ENCODE data around the gene GPX3.

Gene GPX3

DNA sequence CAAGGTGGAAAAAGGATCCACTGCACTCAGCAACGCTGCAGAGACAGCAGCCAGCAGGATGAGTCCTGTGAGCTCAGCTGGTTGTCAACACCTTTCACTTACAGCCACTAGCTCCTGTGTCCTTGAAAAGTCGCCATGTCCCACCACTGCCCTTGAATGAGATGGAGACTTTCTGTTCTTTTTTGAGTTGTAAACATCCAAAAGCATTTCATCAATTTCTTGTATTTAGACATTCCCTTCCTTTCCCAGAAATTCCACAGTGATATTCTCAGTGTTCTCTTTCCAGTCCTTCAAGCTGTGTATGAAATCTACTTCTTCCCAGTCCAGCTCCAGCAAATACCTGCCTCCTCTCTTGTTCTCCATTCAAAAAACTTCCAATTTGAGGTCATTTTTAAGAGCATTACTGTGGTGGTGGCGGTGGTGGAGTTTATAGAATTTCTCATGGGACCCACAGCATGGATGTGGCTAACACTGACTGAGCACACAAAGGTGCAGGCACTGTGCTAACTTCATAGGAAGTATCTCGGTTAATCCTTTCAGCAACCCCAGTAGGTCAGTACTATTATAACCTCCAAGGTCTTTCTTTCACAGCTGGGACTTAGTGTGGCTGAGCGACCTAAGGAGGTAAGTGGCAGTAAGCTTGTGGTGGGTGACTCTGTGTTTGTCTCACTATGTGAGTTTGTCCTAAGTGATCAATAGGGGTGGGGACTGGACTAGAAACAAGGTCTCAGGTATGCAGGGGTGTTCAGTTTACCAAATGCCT lies 15.0 kb upstream of the GPX3 start:
- Histone ChIP-seq H3K27me3 (ENCODE audit: insufficient read depth, insufficient read length) (no peaks in the 10 kb centered on the region), H3K4me3 (ENCODE audit: insufficient read length, low read depth) (no peak overlapping the region), H3K36me3 (ENCODE audit: insufficient read depth, insufficient read length, low read length) (no peaks in the 10 kb centered on the region), H3K9ac (ENCODE audit: insufficient read length, low read depth) (no peak overlapping the region), H3K9me3 (ENCODE audit: insufficient read depth, low read length) (no peaks in the 10 kb centered on the region), H3K4me1 (ENCODE audit: insufficient read depth, insufficient read length) (peaks cover 3% of the 10 kb centered on the region)
- no peak for DNase-seq (ENCODE audit: low read depth, low spot score)
- no peak for TF ChIP-seq YY1 (IDR thresholded peaks at IDR 0.05; ENCODE audit: insufficient read depth, insufficient read length)
- no peak for TF ChIP-seq SUZ12 (IDR thresholded peaks at IDR 0.05; ENCODE audit: extremely low read depth, insufficient read depth, insufficient read length)
- no peak for TF ChIP-seq ZNF274 (IDR thresholded peaks at IDR 0.05; ENCODE audit: low read depth, low read length)

GRCh38 chr5:151005950-151006576 lies 14.3 kb upstream of the GPX3 start:
- no peaks in the 10 kb centered on the region for H3K27me3 ChIP-seq (ENCODE audit: insufficient read depth, insufficient read length)
- no peaks in the 10 kb centered on the region for H3K36me3 ChIP-seq (ENCODE audit: insufficient read depth, insufficient read length, low read length)
- TF ChIP-seq YY1 (IDR thresholded peaks at IDR 0.05; ENCODE audit: insufficient read depth, insufficient read length): no peak
- TF ChIP-seq SUZ12 (IDR thresholded peaks at IDR 0.05; ENCODE audit: extremely low read depth, insufficient read depth, insufficient read length): no peak
- no peak for TF ChIP-seq ZNF274 (IDR thresholded peaks at IDR 0.05; ENCODE audit: low read depth, low read length)
- H3K9me3 ChIP-seq (ENCODE audit: insufficient read depth, low read length): no peaks in the 10 kb centered on the region
- no peak for DNase-seq (ENCODE audit: low read depth, low spot score)
- H3K4me3 ChIP-seq (ENCODE audit: insufficient read length, low read depth): no peak overlapping the region
- peaks cover 3% of the 10 kb centered on the region for H3K4me1 ChIP-seq (ENCODE audit: insufficient read depth, insufficient read length)
- no peak overlapping the region for H3K9ac ChIP-seq (ENCODE audit: insufficient read length, low read depth)

- Histone ChIP-seq H3K9ac (ENCODE audit: insufficient read length, low read depth) (no peak overlapping the region), H3K4me3 (ENCODE audit: insufficient read length, low read depth) (no peak overlapping the region), H3K36me3 (ENCODE audit: insufficient read depth, insufficient read length, low read length) (no peaks in the 10 kb centered on the region), H3K27me3 (ENCODE audit: insufficient read depth, insufficient read length) (no peaks in the 10 kb centered on the region), H3K4me1 (ENCODE audit: insufficient read depth, insufficient read length) (peaks cover 3% of the 10 kb centered on the region), H3K9me3 (ENCODE audit: insufficient read depth, low read length) (no peaks in the 10 kb centered on the region)
- TF ChIP-seq YY1 (IDR thresholded peaks at IDR 0.05; ENCODE audit: insufficient read depth, insufficient read length) (no peak), SUZ12 (IDR thresholded peaks at IDR 0.05; ENCODE audit: extremely low read depth, insufficient read depth, insufficient read length) (no peak), ZNF274 (IDR thresholded peaks at IDR 0.05; ENCODE audit: low read depth, low read length) (no peak)
- DNase-seq (ENCODE audit: low read depth, low spot score): no peak
These were observed 13.6 kb upstream of the GPX3 start for GRCh38 chr5:151006704-151007334.

GRCh38 chr5:151007430-151008209 lies 12.8 kb upstream of the GPX3 start:
- Histone ChIP-seq H3K4me1 (ENCODE audit: insufficient read depth, insufficient read length) (peaks cover 1% of the 10 kb centered on the region), H3K9me3 (ENCODE audit: insufficient read depth, low read length) (no peaks in the 10 kb centered on the region), H3K9ac (ENCODE audit: insufficient read length, low read depth) (no peak overlapping the region), H3K27me3 (ENCODE audit: insufficient read depth, insufficient read length) (no peaks in the 10 kb centered on the region), H3K36me3 (ENCODE audit: insufficient read depth, insufficient read length, low read length) (no peaks in the 10 kb centered on the region), H3K4me3 (ENCODE audit: insufficient read length, low read depth) (no peak overlapping the region)
- TF ChIP-seq SUZ12 (IDR thresholded peaks at IDR 0.05; ENCODE audit: extremely low read depth, insufficient read depth, insufficient read length) (no peak), ZNF274 (IDR thresholded peaks at IDR 0.05; ENCODE audit: low read depth, low read length) (no peak), YY1 (IDR thresholded peaks at IDR 0.05; ENCODE audit: insufficient read depth, insufficient read length) (no peak)
- DNase-seq (ENCODE audit: low read depth, low spot score): no peak

DNA sequence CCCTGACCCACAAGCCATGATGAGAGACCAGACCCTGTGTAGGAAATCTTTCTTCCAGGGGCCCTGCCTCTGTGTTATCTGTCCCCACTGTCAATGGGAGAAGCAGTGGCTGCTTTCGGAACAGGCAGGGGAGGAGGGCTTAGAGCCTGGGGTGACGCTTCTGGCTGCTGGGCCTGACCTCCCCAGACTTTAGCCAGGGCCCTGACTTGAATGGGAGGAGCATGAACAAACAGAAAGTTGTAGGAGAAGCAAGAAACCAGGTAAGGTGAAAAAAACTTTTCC lies 12.2 kb upstream of the GPX3 start:
- Histone ChIP-seq H3K36me3 (ENCODE audit: insufficient read depth, insufficient read length, low read length) (no peaks in the 10 kb centered on the region), H3K9ac (ENCODE audit: insufficient read length, low read depth) (no peak overlapping the region), H3K4me3 (ENCODE audit: insufficient read length, low read depth) (no peak overlapping the region), H3K9me3 (ENCODE audit: insufficient read depth, low read length) (no peaks in the 10 kb centered on the region), H3K4me1 (ENCODE audit: insufficient read depth, insufficient read length) (no peaks in the 10 kb centered on the region), H3K27me3 (ENCODE audit: insufficient read depth, insufficient read length) (no peaks in the 10 kb centered on the region)
- no peak for DNase-seq (ENCODE audit: low read depth, low spot score)
- TF ChIP-seq ZNF274 (IDR thresholded peaks at IDR 0.05; ENCODE audit: low read depth, low read length) (no peak), YY1 (IDR thresholded peaks at IDR 0.05; ENCODE audit: insufficient read depth, insufficient read length) (no peak), SUZ12 (IDR thresholded peaks at IDR 0.05; ENCODE audit: extremely low read depth, insufficient read depth, insufficient read length) (no peak)

GRCh38 chr5:151008906-151009305 lies 11.5 kb upstream of the GPX3 start:
- H3K36me3 ChIP-seq (ENCODE audit: insufficient read depth, insufficient read length, low read length): no peaks in the 10 kb centered on the region
- no peak overlapping the region for H3K4me3 ChIP-seq (ENCODE audit: insufficient read length, low read depth)
- TF ChIP-seq SUZ12 (IDR thresholded peaks at IDR 0.05; ENCODE audit: extremely low read depth, insufficient read depth, insufficient read length) (no peak), ZNF274 (IDR thresholded peaks at IDR 0.05; ENCODE audit: low read depth, low read length) (no peak), YY1 (IDR thresholded peaks at IDR 0.05; ENCODE audit: insufficient read depth, insufficient read length) (no peak)
- H3K9ac ChIP-seq (ENCODE audit: insufficient read length, low read depth): no peak overlapping the region
- no peaks in the 10 kb centered on the region for H3K9me3 ChIP-seq (ENCODE audit: insufficient read depth, low read length)
- no peaks in the 10 kb centered on the region for H3K4me1 ChIP-seq (ENCODE audit: insufficient read depth, insufficient read length)
- no peaks in the 10 kb centered on the region for H3K27me3 ChIP-seq (ENCODE audit: insufficient read depth, insufficient read length)
- DNase-seq (ENCODE audit: low read depth, low spot score): no peak

GRCh38 chr5:151012862-151013261 lies 7.5 kb upstream of the GPX3 start:
- Histone ChIP-seq H3K4me1 (ENCODE audit: insufficient read depth, insufficient read length) (no peaks in the 10 kb centered on the region), H3K36me3 (ENCODE audit: insufficient read depth, insufficient read length, low read length) (no peaks in the 10 kb centered on the region), H3K9ac (ENCODE audit: insufficient read length, low read depth) (no peak overlapping the region), H3K9me3 (ENCODE audit: insufficient read depth, low read length) (no peaks in the 10 kb centered on the region), H3K27me3 (ENCODE audit: insufficient read depth, insufficient read length) (no peaks in the 10 kb centered on the region), H3K4me3 (ENCODE audit: insufficient read length, low read depth) (no peak overlapping the region)
- no peak for DNase-seq (ENCODE audit: low read depth, low spot score)
- TF ChIP-seq SUZ12 (IDR thresholded peaks at IDR 0.05; ENCODE audit: extremely low read depth, insufficient read depth, insufficient read length) (no peak), YY1 (IDR thresholded peaks at IDR 0.05; ENCODE audit: insufficient read depth, insufficient read length) (no peak), ZNF274 (IDR thresholded peaks at IDR 0.05; ENCODE audit: low read depth, low read length) (no peak)
